NCI-H524 treated with DMSO at 0.1 percent for 48 hours (cell line): ENCODE data around the gene LRRC14B.

Experiments used
- DNase-seq: peaks from one replicate; lab custom pipeline; 2025; lab: John Stamatoyannopoulos, UW

LRRC14B gene

DNA sequence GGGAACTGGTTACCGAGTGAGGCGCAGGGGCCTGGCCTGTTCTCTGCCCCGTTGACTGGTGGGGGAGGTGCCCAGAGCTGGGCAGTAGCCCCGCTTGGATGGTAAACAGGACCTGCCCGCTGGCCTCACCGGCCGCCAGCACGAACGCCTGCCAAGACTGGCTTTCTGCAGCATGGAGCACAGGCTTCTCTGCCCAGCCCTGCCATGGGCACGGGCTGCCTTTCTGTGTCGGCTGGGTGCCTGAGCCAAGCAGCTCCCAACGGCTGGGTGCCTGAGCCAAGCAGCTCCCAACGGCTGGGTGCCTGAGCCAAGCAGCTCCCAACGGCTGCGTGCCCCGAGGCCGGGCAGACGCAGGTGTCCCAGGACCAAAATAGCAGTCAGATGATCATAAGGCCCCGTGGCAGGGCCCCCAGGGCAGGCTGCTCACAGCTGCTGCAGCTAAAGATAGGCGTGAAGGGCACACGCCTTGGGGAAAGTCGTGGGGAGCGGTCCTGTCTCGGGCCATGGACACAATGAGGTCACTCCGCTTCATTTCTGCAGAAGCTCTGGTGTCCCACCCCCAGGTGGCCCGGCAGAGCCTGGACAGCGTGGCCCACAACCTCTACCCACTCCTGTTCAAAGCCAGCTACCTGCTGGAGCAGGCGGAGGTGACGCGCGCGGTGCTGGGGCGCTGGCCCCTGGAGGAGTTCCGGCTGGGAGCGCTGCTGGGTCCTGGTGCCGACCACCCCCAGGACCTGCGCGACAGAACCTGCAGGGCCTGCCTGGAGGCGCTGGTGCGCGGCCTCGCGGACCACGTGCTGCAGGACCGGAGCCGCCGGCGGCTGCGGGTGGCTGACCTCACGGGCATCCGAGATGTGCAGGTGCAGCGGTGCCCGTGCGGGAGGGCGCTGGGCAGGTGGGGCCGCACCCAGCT is at the start of gene LRRC14B:
Gene LRRC14B, plus strand, starts transcription at position 460 of the 913 bp plus-strand sequence. Its CDS starts 44 bp downstream, at position 504.
- no peak for DNase-seq

DNA sequence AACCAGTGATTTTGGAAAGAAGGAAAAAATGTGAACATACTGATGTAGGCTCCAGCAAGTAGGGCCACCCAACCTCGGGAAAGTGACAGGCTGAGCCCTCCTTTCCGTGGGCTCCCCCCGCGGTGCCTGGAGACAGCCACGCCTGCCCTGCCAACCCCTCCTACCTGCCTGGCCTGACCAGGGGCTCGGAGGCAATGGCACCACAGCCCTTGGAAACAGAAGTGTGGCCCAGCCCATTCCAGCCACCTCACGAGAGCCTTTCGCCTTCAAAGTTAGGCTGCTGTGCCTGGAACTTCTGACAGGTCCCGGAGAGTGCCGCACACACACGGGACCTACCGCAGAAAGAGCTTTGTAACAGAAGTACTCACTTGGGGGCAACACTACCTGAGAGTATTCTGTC is 49.5 kb upstream of the LRRC14B start:
- DNase-seq, result no peak

DNA sequence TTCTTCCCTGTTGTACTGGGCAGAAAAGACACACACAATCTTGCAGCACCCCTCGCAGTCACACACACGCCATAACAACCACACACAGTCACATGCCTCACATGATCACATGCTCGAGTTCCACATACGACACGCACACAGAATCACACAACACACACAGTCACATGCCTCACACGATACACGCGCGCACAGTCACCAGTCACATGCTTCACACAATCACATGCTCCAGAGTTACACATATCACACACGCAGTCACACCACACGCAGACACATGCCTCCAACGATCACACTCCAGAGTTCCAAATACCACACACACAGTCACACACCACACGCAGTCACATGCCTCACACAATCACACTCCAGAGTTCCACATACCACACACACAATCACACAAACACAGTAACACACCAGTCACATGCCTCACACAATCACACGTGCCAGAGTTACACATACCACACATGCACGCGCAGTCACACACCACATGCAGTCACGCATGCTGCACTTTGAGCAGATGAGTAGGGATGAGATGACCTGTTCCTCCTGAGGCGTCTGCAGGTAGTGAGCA is 49.0 kb upstream of the LRRC14B start:
- DNase-seq, result no peak

DNA sequence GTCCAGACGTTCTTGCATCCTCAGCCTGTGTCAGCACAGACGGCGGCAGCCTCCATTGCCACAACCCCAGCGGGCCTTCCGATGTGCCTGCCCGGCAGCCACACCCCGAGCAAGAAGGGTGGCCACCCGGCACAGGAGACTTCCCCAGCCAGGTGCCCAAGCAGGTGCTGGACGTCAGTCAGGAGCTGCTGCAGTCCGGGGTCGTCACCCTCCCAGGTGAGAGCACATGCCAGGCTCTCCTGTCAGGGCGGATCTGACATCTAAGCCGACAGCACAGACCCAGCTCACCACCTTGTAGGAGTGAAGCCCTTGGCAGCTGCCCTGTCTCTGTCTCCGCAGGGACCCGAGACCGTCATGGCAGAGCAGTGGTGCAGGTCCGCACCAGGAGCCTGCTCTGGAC is 48.3 kb upstream of the LRRC14B start:
- DNase-seq, result no peak

DNA sequence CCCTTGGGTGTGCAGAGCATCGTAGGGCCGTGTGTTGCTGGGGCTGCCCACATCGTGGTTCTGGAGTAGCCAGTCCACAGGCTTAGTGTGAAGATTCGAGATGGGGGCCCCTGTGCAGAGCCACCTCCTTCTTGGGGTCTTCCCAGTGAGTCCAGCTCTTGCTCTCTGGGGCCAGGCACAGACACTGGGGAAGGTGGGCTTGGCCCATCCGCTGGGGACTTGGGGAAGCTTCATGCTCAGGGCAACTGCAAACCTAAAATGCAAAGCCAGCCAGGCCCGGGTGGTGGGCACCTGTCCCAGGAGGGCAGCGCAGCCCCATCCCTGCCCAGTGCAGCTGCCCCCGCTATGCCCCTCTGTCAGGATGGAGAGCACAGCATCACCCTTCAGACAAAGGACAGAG is 46.4 kb upstream of the LRRC14B start:
- no peak for DNase-seq

DNA sequence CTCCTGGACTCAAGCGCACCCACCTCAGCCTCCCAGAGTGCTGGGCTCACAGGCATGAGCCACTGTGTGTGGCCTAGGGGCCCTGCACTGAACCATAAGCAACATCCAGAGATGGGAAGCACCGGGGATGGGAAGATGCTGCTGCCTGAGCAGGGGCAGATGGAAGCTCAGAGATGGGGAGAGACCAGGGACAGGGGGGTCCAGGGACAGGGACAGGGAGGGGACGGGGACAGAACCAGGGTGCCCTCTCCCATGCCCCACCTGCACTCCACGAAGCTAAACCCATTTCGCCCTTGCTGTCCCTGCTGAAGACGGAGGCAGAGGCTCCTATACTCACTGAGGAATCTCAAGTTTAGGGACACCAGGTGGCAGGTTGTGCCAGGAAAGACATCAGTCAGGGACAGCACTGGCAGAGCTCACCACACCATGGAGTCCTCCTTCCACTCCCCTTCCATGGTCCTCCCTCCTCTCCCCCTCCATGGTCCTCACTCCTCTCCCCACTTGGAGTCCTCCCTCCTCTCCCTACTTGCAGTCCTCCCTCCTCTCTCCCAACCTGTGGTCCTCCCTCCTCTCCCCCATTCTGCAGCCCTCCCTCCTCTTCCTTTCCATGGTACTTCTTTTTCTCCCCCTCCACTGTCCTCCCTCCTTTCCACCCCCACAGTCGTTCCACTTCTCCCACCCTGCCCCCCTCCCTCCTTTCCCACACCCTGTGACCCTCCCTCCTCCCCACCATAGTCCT is 45.5 kb upstream of the LRRC14B start:
- no peak for DNase-seq

DNA sequence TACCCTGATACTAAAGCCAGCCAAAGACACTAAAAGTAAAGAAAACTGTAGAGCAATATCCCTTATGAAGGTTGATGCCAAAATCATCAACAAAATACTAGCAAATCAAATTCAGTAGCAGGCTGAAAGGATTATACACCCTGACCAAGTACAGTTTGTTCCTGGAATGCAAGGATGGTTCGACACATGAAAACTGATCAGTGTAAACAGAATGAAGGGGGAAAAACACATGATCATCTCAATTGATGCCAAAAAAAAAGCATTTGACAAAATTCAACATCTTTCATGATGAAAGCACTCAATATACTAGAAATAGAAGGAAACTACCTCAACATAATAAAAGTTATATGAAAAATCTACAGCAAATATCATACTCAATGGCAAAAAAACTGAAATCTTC is 43.5 kb upstream of the LRRC14B start:
- no peak for DNase-seq

DNA sequence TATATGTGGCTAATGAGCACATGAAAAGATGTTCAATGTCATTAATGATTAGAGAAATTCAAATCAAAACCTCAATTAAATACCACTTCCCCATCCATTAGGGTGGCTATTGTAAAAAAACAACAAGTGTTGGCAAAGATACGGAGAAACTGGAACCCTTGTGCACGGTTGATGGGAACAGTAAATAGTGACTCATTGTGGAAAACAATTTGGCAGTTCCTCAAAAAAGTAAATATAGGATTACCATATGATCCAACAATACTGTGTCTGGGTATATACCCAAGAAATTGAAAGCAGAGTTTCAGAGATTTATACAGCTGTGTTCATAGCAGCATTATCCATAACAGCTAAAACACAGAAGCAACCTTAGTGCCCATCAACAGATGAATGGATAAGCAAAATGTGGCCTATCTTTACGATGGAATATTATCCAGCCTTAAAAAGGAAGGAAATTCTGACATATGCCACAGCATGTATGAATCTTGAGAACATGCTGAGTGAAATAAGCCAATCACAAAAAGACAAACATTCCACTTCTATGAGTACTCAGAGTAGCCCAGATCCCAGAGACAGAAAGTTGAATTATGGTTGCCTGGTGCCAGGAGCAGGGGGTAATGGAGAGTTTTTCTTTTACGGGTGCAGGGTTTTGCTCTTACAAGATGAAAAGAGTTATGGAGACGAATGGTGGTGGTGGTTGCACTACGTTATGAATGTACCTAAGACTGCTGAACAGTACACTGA is 41.4 kb upstream of the LRRC14B start:
- no peak for DNase-seq

DNA sequence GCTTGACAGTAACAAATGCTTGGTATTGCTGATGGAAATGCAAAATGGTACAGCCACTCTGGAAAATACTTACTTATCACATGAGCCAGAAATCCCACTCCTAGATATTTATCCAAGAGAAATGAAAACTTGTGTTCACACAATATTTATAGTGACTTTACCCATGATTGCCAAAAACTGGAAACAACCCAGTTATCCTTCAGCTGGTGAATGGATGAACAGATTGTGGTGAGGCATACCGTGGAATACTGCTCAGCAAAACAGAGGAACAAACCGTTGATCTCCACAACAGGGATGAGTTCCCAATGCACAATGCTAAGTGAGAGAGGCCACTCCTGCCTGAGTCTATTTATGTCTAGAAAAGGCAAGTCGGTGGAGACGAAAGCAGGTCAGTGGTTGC is 40.5 kb upstream of the LRRC14B start:
- DNase-seq, result no peak

DNA sequence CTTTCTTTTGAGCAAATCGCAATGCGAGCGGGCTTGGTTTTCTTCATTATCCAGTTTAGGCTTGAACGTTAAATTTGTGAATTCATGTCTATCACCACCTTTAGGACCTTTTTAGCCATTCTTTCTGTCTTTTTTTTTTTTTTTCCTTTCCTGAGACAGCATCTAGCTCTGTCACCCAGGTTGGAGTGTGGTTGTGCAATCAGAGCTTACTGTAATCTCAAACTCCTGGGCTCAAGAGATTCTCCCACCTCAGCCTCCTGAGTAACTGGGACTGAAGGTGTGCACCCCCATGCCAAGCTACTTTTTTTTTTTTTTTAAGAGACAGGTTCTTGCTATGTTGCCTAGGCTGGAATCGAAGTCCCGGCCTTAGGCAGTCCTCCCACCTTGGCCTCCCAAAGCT is 39.2 kb upstream of the LRRC14B start:
- DNase-seq, result no peak

DNA sequence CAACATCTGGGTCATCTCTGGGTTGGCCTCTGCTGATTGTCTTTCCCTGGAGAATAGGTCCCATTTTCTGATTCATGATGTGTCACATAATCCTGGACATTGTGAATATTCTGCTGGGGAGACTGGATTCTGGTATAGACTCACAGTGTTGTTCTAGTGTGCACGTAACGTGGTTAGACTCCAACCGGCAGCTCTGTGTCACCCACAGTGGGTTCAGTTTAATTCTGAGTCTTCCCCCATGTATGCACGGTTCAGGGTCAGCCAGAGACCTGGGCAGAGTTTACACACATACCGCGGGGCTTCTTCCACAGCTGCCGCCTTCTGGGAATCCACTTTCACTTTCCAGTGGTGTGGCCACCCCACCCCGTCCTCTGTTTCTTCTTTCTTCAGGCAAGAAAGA is 38.0 kb upstream of the LRRC14B start:
- DNase-seq, result no peak

DNA sequence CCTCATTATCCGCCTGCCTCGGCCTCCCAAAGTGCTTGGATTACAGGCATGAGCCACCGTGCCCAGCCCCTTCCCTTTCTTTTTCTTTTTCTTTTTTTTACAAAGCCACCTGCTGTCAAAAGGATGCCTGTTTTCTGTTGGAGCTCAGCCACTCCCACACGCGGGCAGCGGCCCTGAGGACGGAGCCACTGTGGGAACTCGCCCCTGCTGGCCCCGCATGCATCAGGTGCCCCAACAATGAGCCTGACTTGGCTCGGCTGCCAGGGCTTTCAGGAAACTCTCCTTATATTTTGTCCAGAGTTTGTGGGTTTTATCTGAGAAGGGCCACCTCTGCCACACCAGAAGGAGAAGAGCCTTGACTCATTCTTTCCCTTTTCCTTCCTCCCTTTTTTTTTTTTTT is 37.1 kb upstream of the LRRC14B start:
- DNase-seq, result no peak

DNA sequence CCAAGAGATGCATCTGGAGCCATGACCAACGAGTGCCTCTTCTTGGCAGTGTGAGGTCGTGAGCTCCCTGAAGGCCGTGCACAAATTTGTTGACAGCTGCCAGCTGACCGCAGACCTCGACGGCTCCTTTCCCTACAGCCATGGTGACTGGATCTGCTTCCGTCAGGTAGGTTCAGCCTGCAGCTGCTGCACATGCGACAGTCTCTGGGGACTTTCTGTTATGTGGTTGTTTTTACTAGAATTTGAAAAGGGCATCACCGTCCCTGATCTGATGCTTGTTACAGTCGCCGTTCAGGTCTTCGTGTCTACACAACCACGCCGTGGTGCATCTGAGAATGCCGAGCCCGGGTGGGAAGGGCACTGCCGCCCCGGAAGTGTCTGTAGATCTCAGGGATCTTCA is 36.5 kb upstream of the LRRC14B start:
- DNase-seq, result no peak

DNA sequence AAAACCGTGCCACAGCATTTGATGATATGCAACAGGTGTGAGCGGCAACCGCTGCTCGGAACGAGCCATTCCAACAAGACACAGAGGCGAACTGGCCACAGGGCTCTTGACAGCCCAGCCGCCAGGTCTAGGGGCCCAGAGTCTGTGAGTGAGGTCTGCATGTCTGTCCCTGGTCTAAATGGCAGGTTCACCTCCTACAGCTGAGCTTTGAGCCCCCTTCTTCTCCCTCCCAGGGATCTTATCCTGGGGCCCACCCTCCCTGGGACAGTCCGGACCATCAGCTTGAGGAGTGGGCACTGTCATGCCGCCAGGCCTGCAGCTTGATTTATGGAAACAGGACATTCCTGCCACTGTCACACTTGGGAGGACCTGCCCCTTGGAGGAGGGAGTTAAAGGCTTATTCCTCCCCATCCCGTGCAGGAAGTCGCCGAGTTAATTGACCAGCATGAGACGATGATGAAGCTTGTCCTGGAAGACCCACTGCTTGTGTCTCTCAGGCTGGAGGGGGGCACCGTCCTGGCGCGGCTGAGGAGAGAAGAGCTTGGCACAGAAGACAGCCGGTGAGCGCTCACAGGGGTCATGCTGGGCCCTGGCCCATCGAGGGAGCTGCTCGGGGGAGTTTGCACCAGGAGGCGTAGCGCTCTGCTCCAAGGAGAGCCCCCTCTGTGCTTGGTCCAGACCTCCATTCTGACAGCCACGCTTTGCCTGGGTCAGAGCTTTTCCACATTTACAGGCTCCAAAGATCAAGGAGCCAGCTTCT is 35.5 kb upstream of the LRRC14B start:
- no peak for DNase-seq

DNA sequence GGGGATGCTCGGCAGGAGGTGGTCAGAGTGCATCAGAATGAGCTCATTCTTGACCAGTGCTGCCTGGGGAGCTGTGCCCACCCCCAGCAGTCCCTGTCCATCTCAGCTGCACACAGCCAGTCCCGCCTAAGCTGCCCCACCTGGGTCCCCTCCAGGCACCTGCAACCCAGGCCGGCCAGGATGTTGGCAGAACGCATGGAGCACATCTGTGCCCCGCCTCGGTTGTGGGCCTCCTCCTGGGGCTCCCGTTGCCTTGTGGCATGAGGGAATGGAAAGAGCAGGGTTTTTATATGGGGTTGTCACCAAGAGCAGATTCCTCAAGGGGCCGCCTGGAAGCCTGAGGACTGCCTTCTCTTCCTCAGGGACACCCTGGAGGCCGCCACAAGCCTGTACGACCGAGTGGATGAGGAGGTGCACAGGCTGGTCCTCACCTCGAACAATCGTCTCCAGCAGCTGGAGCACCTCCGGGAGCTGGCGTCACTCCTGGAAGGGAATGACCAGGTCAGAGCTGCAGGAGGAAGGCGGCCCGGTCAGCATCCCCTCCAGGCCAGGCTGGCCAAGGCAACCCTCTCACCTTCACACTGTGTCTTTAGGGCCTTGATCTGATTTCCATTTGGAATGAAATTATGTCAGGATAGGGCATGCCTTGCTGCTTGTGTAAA is 34.8 kb upstream of the LRRC14B start:
- DNase-seq, result no peak

DNA sequence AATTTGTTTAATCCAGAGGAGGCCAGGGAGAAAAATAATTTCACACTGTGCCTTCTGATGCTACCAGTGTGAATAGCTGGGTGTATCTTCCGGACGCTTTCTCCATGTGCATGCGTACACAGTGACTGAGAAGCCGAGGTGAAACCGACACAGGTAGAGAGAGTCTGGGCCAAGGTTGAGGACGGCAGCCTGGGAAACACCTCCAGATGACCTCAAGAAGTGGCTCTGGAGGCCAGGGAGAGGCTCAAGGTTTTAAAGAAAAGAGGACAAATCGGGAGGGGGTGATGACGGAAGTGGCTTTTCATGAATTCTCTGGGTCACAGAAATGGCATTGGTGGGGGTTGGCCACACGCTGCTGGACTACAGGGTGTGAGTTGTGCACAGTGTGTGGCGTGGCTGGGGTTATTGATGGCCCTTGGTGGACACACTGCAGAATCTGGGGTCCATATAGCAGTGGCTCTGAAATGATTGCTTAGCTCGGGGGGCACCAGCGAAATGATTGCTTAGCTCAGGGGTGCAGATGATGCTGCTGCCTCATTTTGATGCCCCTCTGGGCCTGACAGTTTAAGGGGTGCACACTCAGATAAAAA is 34.1 kb upstream of the LRRC14B start:
- no peak for DNase-seq

DNA sequence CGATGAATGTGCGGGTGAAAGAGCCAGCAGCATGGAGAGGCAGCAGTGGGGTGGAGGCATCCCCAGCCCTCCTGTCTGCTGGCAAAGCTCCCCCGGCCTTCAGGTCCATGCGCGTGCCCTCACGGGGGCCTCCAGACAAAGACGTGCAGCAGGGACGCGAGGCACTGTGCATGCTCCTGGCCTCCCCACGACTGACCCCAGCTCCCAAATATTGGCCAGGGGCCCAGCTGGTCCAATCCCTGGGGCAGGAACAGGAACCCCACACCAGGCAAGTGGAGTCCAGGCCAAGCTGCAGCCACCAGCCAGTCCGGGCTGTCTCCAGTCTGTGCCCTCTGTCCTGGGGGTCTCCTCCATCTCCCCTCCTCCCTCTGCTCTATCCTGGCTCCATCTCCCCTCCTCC is 33.5 kb upstream of the LRRC14B start:
- no peak for DNase-seq

DNA sequence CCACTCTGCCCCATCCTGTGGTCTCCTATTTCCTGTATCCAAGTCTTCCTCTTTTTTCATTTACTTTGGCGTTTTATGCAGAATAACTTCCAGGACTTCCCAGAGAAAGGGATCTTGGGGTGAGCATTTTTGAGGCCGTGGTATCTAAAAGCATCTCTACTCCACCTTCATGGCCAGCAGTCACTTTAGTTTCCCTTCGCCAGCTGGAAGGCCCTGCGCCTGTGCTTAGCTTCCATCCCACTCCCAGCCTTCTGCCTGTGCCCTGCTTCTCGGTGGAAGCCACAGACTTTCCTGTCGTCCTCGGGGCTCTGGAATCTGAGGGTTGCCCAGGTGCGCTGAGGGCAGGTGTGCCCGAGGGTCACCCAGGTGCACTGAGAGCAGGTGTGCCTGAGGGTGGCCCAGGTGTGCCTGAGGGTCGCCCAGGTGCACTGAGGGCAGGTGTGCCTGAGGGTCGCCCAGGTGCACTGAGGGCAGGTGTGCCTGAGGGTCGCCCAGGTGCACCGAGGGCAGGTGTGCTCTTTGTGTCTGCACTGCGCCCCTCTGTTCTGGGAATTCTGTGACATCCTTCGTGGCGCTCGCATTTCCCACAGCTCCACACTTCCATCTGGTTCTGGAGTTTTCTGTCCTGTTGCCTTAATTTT is 32.4 kb upstream of the LRRC14B start:
- DNase-seq, result no peak

DNA sequence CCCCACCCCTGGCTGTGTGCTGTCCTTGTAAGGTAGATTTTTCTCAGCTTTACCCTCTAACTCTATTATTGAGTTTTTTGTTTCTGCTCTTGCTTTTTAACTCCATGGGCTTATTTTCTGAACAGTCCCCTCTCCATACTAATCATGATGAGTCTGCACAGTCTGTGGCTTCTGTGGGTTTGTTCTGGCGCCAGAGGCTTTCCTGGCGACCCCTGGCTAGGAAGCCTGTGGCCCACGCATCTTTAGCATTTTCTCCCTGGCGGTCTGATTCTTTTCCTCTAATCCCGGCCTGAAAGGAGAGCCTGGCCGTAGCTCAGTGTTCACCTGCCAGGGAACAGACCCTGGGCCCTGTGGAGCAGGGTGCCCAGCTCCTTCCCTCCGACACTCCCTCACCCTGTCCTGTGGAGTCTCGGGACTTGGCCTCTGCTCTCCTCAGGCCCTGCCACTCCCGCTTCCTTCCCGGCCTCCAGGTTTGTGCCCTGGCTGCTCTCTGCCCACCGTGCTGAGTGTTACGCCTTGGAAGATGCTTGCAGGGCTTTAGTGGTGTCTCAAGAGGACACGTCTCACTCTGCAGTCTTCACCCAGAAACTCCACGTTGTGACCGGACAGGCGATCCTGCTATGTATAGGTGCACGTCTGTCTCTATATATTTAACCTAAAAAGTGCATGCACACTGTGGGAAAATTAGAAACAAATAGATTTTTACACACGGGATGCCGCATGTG is 31.7 kb upstream of the LRRC14B start:
- no peak for DNase-seq

DNA sequence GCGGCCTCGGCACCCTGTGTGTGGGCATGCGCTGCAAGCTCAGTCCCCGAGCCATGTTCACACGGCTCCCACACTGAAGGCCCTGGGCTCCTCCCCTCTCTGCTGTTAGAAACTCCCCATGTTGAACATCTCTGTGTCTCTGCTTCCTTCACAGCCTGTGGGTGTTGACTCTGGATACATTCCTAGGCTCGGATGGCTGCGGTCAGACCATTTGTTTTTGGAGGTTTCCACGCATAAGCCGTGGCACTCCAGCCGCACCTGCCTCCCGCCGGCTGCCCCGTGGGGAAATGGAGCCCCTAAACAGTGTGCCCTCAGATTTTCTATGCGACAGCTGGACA is 31.2 kb upstream of the LRRC14B start:
- no peak for DNase-seq
